Duodenal mucosa (tissue), 2 donors: ENCODE results near the gene LRRC59.
"Not testable (repeated sequence)": the region's sequence is repeated elsewhere in the genome, so short reads cannot be mapped to it uniquely, and the experiment has no call there.

Source experiments
- H3K27ac ChIP-seq: one replicate; pipeline ENCODE4 v1.7.0; 2013; ENCODE audit warnings: low read depth, low read length
- H3K27me3 ChIP-seq, 2 donors: one replicate each; pipeline ENCODE4 v1.7.0; 2013; ENCODE audit warnings: low read length in 2 of 2, control low read depth in 1 of 2; ENCODE audit not compliant: insufficient read depth in 2 of 2, control insufficient read depth in 1 of 2
- H3K36me3 ChIP-seq, 2 donors: one replicate each; pipeline ENCODE4 v1.7.0; 2013; ENCODE audit warnings: low read length in 2 of 2, control low read depth in 1 of 2; ENCODE audit not compliant: insufficient read depth in 2 of 2, control insufficient read depth in 1 of 2
- H3K4me1 ChIP-seq, 2 donors: one replicate each; pipeline ENCODE4 v1.7.0; 2013; ENCODE audit warnings: low read length in 2 of 2, control low read depth in 1 of 2; ENCODE audit not compliant: insufficient read depth in 2 of 2, control insufficient read depth in 1 of 2
- H3K4me3 ChIP-seq, 2 donors: one replicate each; pipeline ENCODE4 v1.7.0; 2013; ENCODE audit warnings: low read length in 2 of 2, low read depth in 1 of 2
- H3K9ac ChIP-seq, 2 donors: one replicate each; pipeline ENCODE4 v1.7.0; 2013; ENCODE audit warnings: low read length in 2 of 2, low read depth in 1 of 2
- H3K9me3 ChIP-seq, 2 donors: one replicate each; pipeline ENCODE4 v1.7.0; 2013; ENCODE audit warnings: low read length in 2 of 2, control low read depth in 1 of 2; ENCODE audit not compliant: control insufficient read depth in 1 of 2

Gene LRRC59

GRCh38 chr17:50424246-50424995 is 27.1 kb upstream of the LRRC59 start:
- peaks cover 56 to 60% of the 10 kb centered on the region in 2 donors for H3K4me1 ChIP-seq
- no peak overlapping the region for H3K27ac ChIP-seq
- H3K4me3 ChIP-seq: no peak overlapping the region
- no peak overlapping the region for H3K9ac ChIP-seq
- no peaks in the 10 kb centered on the region for H3K27me3 ChIP-seq
- no peaks in the 10 kb centered on the region for H3K36me3 ChIP-seq
- no peaks in the 10 kb centered on the region for H3K9me3 ChIP-seq

GRCh38 chr17:50423553-50424159 is 26.3 kb upstream of the LRRC59 start:
- H3K27ac ChIP-seq: no peak overlapping the region
- no peak overlapping the region for H3K4me3 ChIP-seq
- peaks cover 49 to 54% of the 10 kb centered on the region in 2 donors for H3K4me1 ChIP-seq
- no peaks in the 10 kb centered on the region for H3K27me3 ChIP-seq
- no peak overlapping the region for H3K9ac ChIP-seq
- no peaks in the 10 kb centered on the region for H3K9me3 ChIP-seq
- no peaks in the 10 kb centered on the region for H3K36me3 ChIP-seq

GRCh38 chr17:50422738-50423137 is 25.4 kb upstream of the LRRC59 start:
- Histone ChIP-seq H3K4me1 (peaks cover 45 to 46% of the 10 kb centered on the region in 2 donors), H3K9ac (no peak overlapping the region), H3K36me3 (no peaks in the 10 kb centered on the region), H3K4me3 (no peak overlapping the region), H3K27me3 (no peaks in the 10 kb centered on the region), H3K9me3 (no peaks in the 10 kb centered on the region), H3K27ac (no peak overlapping the region)

GRCh38 chr17:50421308-50422051 is 24.2 kb upstream of the LRRC59 start:
- Histone ChIP-seq H3K36me3 (no peaks in the 10 kb centered on the region), H3K9me3 (no peaks in the 10 kb centered on the region), H3K4me1 (peaks cover 33% of the 10 kb centered on the region in 2 donors), H3K27me3 (no peaks in the 10 kb centered on the region), H3K9ac (peak overlapping the region; percentile 3 to 55), H3K27ac (peak overlapping the region; percentile 77), H3K4me3 (peak overlapping the region; percentile 32 to 62)

GRCh38 chr17:50420419-50421112 is 23.2 kb upstream of the LRRC59 start:
- Histone ChIP-seq H3K27ac (no peak overlapping the region), H3K9ac (no peak overlapping the region), H3K4me1 (peaks cover 29 to 30% of the 10 kb centered on the region in 2 donors), H3K27me3 (no peaks in the 10 kb centered on the region), H3K36me3 (no peaks in the 10 kb centered on the region), H3K9me3 (no peaks in the 10 kb centered on the region), H3K4me3 (no peak overlapping the region)

GRCh38 chr17:50419577-50419976 is 22.3 kb upstream of the LRRC59 start:
- not testable (repeated sequence) for H3K27ac ChIP-seq, H3K4me3 ChIP-seq, H3K9ac ChIP-seq, H3K27me3 ChIP-seq, H3K36me3 ChIP-seq, H3K9me3 ChIP-seq
- H3K4me1 ChIP-seq: peaks cover 19 to 20% of the 10 kb centered on the region in 2 donors

- Histone ChIP-seq H3K27me3 (no peaks in the 10 kb centered on the region), H3K9me3 (no peaks in the 10 kb centered on the region), H3K36me3 (no peaks in the 10 kb centered on the region), H3K27ac (no peak overlapping the region), H3K4me1 (peaks cover 0 to 3% of the 10 kb centered on the region in 2 donors), H3K4me3 (no peak overlapping the region), H3K9ac (no peak overlapping the region)
Measured at GRCh38 chr17:50414808-50415207, 17.5 kb upstream of the LRRC59 start.

GRCh38 chr17:50412188-50412732 is 14.9 kb upstream of the LRRC59 start:
- Histone ChIP-seq H3K9me3 (no peaks in the 10 kb centered on the region), H3K4me1 (peaks cover 0 to 3% of the 10 kb centered on the region in 2 donors), H3K36me3 (no peaks in the 10 kb centered on the region), H3K27ac (no peak overlapping the region), H3K27me3 (no peaks in the 10 kb centered on the region), H3K4me3 (no peak overlapping the region), H3K9ac (no peak overlapping the region)

- H3K4me1 ChIP-seq: peaks cover 0 to 3% of the 10 kb centered on the region in 2 donors
- H3K36me3 ChIP-seq: no peaks in the 10 kb centered on the region
- no peak overlapping the region for H3K27ac ChIP-seq
- H3K9me3 ChIP-seq: no peaks in the 10 kb centered on the region
- H3K9ac ChIP-seq: no peak overlapping the region
- H3K4me3 ChIP-seq: no peak overlapping the region
- H3K27me3 ChIP-seq: no peaks in the 10 kb centered on the region
Measured at GRCh38 chr17:50407921-50408320, 10.6 kb upstream of the LRRC59 start.
